Fibroblast of the conjunctiva (primary cell): ENCODE data around the gene PRM2.
"Not testable (repeated sequence)": the region's sequence is repeated elsewhere in the genome, so short reads cannot be mapped to it uniquely, and the experiment has no call there.

Source experiments
- DNase-seq: peaks from one replicate; pipeline ENCODE4 v3.0.0-alpha.2; 2010; ENCODE audit warnings: low read depth

PRM2 gene

DNA sequence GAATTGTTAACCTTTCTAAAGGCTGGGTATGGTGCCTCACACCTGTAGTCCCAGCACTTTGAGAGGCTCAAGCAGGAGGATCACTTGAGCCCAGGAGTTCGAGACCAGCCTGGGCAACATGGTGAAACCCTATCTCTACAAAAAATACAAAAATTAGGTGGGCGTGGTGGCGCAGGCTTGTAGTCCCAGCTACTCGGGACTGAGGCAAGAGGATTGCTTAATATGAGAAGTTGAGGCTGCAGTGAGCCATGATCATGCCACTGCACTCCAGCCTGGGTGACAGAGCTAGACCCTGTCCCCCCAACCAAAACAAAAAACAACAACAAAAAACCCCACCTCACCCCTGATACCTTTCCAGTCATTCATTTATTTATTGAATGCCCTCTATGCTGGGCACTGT, 13.4 kb upstream of the PRM2 start:
- DNase-seq, result not testable (repeated sequence)

DNA sequence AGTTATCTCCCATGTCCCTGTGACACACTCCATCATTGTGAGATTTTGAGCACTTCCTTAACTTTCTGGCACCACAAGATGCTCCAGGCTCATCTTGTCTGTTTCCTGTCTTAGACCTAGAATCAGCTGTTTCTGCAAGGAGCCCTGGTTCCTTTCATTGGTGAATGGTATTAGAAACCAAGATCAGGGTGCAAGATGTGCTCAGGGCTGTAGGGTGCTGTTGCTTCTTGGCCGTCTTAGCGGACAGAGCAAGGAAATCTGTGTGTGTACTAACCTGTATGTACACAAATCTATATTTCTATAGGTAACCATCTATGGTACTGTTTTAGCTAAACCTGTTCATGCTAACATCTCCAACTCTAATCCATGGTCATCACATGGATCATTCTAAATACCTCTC, 12.9 kb upstream of the PRM2 start:
- no peak for DNase-seq

DNA sequence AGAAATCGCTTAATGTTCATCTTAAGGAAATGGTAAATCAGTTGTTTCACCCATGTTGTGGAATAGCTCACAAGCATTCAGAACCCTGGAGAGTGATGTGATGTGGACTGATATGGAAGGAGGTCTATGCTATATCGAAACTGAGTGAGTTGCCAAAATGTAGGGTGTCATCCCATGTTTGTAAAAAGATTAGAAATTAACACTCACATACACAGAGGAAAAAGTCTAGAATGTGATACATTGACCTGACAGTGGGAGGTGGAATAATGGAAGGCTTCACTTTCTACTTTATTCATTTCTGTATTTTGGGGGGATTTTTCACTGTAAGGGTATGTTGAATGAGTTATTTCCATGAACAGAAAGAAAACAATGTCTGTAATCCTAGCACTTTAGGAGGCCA, 9.6 kb upstream of the PRM2 start:
- DNase-seq, result no peak

DNA sequence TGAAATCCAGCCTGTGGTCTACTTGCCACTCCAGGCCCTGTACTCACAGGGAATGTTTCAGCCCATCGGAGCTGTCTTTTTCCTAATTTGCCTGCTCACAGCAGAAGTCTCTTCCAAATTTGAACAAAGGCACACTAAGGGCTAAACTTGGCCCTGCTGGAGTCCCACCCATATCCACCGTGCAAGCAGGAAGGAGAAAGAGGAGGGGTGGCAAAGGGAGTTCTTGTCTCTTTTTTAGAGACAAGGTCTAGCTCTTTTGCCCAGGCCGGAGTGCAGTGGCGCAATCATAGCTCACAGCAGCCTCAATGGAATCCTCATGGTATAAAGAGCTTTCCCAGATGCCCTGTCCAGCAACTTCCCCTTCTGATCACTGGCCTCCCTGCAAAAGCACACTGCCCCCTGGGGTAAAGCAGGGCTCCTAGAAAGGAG, 7.6 kb upstream of the PRM2 start:
- no peak for DNase-seq

DNA sequence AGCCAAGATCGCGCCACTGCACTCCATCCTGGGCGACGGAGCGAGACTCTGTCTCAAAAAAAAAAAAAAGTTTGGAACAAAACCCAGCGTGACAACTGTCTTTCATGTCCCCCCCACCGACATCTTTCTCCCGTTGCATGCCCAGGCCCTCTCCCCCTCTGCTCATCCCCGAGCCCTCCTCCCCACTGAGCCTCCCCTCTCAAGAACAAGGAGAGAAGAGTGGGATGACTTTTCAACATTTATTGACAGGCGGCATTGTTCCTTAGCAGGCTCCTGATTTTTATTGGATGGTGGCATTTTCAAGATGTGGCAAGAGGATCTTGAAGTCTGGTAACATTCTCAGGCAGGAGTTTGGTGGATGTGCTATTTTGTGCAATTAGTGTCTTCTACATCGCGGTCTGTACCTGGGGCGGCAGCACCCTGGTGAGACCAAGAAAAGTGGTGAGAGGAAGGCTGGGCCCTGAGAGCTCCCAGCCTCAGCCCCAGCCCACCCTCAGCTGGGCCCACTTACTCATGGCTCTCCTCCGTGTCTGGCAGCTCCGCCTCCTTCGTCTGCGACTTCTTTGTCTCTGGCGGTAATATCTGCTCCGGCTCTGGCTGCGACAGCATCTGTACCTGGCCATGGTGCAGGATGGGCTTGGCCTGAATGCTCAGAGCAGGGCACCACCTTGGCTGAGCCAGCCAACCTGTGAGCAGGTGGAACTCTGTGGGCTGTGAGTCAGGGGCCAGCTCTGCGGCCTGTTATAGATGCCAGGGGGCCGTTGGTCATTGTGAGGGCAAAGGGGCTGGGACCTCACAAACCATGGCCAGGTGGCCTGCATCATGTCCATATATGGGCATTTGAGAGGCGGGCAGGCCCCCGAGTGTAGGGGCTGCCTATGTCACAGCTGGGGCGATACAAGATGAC, 4.6 kb upstream of the PRM2 start, which contains the start of gene PRM1:
PRM1 (minus strand) TSS at position 715 of the 907 bp plus-strand sequence; CDS start at position 623, 92 bp downstream.
- DNase-seq, result no peak

DNA sequence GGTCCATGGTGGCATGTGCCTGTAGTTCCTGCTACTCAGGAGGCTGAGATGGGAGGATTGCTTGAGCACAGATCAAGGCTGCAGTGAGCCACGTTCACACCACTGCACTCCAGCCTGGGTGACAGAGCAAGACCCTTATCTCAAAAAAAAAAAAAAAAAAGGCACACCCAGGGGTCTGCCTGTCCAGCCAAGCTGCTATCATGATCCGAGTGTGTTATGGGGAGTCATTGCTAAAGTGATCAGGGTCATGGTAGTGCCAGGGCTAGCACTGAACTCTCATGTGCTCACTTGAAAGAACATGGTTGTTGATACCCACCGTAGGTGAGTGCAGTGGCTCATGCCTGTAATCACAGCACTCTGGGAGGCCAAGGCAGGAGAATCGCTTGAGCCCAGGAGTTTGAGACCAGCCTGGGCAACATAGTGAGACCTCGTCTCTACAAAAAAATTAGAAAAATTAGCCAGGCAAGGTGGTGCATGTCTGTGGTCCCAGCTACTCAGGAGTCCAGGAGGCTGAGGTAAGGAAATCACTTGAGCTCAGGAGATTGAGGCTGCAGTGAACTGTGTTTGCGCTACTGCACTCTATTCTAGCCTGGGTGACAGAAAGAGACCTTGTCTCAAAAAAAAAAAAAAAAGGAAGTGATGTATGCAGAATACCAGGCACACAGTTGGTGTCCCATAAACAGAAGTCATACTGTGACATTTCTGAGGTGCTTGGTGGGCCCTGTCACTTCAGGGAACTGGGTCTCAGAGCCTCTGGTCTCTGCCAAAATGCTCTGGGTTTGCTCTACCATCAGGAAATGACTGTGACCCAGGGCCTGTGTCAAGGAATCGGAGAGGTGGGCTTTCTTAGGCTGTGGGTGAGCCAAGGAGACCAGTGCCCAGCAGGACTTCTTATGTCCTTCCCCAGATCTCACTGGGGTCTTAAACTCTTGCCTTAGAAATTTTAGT, 2.7 kb upstream of the PRM2 start:
- no peak for DNase-seq

DNA sequence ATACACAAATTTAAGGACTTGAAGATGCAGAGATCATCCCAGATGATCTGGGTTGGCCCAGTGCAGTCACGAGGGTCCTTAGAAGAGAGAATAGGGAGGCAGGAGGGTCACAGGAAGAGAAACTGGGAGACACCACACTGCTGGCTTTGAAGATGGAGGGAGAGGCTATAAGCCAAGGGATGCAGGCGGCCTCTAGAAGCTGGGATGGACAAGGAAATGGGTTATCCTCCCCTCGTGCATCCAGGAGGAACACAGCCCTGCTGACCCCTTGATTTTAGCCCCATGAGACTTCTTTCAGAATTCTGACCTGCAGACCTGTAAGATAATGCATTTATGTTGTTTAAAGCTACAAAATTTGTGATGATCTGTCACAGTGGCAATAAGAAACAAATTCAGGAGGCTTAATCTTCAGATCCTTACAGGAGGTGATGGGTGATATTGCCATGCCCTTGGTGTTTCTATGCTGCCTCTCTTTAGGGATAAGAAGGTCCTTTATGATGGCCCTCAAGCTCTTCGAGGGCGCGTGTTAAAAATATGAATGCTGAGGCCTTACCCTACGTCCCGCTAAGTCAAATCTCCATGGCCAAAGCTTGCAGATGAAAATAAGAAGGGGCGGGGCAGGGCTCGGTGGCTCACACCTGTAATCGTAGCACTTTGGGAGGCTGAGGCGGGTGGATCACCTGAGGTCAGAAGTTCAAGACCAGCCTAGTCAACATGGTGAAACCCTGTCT, 1.5 kb upstream of the PRM2 start:
- DNase-seq, result no peak

DNA sequence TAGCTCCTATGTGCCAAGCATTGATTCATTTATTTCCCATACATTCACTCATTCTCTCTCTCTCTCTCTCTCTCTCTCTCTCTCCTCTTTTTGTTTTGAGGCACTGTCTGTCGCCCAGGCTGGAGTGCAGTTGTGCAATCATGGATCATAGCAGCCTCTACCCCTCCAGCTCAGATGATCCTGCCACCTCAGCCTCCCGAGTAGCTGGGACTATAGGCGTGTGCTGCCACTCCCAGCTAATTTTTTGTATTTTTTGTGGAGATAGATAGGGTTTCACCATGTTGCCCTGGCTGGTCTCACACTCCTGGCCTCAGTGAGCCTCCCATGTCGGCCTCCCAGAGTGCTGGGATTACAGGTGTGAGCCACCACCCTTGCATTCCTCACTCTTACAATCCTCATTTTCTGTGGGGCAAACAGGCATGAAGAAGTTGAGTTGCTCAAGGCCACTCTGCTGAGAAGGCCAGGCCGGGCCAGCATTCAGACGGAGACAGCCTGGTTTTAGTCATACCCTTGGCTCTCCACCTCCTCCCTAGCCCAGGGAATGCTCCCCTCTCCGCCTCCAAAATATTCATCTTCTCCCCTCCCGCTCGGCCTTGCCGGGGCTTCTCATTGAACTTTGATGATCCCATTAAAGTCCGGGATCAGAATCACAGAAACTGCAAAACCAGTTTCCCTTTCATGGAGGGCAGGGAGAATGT, 765 bp upstream of the PRM2 start:
- DNase-seq, result no peak

DNA sequence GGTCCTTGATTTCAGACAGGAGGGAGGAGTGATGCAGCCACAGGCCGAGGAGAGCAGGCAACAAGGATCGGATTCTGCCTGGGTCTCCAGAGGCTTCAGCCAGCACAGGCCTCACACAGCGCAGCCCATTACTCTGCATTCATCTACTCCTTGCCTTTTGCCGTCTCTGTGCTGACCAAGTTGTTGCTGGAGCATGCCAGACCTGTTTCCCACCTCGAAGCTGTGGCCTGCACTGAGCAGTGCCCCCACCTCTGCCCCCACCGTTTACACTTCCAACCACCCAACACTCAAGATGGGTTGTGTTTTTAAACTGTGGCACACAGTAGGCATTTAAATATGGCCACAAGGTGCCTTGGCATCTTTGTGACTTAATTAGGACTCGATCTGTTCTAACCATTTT, 1.3 kb downstream of the PRM2 start:
- no peak for DNase-seq

DNA sequence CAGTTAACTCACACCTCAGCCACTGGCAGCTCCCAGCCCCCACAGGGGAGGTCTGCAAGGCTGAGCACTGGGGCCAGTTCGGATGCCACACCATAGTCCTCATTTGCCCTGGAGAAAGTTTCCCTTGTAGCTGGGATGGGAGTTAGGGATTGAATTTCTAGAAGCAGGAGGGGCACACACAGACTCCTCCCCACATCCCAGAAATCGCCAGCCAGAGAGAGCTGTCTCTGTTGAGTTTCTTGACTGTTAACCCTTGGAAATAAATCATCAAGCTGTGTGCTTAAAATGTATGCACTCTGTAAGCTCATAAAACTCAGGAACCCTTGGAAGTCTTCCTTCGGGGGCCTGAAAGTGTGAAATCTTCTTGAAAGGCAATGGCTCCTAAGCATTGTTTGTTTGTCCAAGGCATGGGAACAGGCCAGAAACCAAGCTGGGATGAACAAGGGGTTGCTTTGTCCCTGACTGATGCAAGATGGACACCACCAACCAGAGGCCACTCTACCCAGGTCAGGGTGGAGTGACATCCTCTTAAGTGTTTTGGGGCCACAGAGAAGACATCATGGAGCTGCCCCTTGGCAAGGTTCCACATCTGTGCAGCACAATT, 2.5 kb downstream of the PRM2 start:
- DNase-seq, result no peak

DNA sequence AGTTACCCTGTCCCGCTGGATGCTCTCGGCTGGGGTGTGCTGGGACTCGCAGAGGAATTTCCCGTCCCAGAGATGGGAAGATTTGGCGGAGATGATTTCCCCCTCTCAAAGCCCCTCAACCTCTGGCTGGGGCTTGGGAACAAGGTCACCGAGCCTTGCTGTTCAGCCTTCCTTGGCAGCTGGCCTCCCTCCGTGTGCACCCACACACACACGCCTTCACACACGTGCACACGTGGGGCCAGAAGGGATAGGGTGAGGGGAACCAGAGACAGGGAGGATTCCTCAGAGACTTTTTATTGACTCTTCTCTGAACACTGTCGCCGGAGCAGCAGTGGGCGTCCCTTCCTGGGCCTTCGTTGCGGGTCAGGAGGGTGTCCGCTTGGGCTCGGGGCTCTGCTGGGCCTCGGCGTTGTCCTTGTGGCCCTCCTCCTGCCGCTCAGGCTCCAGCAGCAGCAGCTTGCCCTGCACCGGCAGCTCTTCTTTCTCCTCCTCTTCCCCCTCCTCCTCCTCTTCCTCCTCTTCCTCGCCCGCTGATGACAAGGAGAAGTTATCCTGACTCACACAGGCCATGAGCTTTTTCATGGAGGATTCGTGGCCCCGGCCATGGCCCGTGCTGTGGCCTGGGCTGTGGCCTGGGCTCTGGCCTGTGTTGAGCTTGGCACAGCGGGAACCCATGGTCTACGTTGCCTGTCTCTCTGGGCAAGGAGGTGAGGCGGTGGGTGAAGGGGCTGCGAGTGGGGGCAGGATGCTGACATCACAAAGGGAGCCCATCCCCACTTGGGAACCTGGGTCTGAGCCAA, 3.2 kb downstream of the PRM2 start, which contains the start of gene PRM3:
PRM3 (minus strand) TSS at position 709 of the 800 bp plus-strand sequence; CDS start at position 675, 34 bp downstream.
- DNase-seq, result no peak

DNA sequence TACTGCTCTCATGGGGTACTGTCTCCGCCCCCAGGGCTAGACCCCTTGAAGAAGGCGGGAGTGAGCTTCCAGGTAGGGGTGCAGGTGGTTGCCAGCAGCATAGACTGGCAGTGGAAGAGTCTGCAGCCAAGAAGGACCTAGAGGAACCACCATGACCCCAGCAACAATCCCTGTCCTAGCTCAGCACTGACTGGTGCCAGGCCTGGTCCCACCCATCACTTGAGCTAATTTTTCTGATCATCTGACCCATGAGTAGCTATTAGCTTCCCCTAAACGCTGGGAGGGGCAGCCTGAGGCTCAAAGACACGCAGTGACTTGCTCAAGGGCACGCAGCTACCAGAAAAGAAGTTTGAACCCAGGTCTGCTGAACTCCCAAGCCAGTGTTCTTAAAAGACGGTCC, 3.8 kb downstream of the PRM2 start:
- DNase-seq, result no peak

DNA sequence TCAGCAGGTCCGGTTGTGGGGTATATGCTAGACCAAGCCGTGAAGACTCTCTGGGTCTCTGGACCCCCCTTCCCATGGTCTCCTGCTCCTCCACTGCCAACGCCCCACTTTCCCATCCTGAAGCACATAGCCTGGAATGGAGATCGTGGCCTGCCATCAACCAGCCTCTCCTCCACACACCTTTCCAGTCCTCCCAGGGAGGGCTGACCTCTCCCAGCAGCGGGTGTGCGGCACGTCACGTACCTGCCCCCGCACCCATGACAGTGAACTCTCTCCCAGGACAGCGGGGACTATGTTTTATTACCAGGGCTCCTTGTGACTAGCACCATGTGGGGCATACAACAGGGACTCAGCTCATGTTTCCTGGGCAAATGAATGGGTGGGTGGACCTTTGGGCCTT, 4.7 kb downstream of the PRM2 start:
- no peak for DNase-seq

DNA sequence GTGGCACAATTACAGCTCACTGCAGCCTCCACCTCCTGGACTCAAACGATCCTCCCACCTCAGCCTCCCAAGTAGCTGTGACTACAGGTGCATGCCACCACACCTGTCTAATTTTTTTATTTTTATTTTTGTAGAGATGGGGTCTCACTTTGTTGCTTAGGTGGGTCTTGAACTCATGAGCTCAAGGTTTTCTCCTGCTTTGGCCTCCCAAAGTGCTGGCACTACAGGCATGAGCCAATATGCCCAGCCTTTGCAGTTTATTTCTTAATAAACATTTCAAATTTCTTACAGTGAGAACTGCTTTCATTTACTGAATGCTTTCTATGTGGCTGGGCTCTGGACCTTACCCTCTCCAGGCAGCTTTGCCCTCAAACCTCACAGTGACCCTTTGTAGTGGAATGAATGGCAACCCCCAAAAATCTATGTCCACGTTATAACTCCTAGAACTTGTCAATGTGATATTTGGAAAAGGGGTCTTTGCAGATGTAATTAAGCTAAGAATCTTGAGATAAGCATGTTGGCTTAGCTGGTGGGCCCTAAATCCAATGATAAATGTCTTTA, 5.6 kb downstream of the PRM2 start:
- DNase-seq, result no peak

DNA sequence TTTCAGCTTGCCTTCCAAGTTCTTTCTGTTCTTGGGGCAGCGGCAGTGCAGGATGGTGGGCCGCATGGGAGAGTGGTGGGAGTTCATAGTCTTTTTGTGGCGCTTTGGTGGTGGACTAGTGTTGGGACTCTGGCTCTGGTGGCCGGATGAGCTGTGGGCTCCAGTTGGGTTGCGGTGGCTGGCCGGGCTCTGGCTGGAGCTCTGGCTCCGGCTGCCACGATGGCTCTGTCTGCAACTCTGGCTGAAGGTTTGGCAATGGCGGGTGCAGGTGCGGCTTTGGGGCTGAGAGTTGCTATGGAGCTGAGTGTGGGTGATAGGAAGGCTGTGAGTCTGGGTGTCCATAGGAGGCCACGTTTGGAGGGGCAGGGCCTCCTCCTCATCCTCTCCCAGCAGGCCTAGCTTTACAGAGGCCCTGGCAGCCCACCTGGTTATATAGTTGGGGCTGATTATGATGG, 7.3 kb downstream of the PRM2 start, which contains the start of gene TNP2:
TNP2 (minus strand) TSS at position 405 of the 455 bp plus-strand sequence; CDS start at position 342, 63 bp downstream.
- no peak for DNase-seq

DNA sequence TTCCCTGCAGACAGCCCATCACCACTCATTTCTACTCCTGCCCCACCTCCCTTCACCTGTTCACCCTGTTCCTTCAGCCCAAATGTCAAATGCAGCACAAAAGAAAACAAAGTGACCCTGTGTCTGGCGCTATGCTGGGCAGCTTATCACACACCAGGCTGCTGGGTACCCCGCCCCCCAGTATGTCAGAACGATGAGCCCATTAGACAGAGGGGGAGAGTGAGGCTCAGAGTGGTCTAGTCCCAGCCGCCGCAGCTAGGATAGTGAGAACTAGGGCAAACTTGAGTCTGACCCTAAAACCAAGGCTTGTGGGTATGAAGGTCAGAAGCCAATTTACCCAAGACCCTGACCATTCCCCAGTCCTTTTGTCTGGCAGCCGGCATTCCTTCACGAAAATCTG, 11.2 kb downstream of the PRM2 start:
- DNase-seq, result no peak

DNA sequence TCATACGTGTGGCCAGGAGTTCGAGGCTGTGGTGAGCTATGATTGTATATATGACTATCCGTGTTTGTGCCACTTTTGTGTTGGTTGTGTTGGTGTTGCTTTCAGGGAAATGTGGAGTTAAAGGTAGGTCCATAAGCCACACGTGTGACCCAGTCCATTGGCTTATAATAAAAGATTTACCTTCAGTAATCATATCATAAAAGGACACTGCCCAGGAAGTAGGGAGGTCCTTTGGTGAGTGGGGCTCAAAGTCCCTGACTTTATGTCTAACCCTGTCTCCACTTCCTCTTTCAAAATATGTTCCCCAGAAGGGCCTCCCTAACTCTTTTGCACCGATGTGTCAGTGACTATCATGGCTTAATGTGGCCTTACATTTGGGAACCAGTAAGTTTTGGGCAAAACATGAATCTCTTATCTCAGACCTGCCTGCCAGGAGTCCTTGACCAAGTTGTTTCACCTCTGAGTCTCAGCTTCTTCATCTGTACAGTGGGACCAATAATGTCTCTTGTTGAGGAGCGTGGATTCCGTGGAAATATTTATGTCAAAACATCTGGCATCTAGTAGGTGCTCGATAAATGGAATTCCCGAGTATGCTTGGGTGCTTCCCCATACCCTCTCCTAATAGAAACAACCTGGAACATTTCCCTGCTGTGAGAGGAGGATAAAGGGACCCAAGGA, 12.0 kb downstream of the PRM2 start:
- no peak for DNase-seq

DNA sequence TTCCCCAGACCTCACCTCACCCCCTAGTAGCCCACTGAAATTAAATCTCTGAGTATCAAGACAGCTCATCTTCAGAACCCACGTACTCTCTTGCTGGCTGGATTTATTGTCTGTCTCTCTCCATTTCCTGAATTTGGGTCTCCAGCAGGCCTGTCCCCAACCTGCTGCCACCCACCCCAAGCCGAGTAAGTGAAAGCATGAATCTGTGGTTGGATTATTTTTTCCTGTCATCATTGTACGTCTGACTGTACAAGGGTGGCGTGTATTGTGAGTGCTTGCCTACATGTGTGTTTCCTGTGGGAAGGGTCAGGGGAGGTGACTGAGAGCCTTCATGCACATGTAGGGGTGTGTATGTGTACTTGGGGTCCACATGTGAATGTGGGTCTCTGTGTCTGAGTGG, 12.5 kb downstream of the PRM2 start:
- DNase-seq, result no peak

DNA sequence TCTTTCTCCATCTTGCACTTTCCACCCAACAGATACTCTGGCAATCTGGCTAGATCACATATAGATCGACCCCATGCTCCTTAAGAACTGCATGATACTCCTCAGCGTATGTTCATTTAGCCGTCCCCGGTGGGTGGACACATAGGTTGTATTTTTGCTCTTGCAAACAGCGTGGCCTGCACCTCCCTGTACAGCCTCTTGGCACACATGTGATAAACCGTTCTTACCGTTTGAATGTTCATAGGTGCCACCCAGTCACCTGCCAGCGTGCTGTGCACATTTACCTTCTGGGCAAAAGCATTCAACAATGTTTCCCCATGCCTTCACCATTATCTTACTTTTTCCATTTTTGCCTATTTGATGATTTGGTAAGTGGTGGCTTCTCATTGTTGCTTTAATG, 13.4 kb downstream of the PRM2 start:
- DNase-seq, result no peak
